Activated B cell treated with CpG ODN at 0.5 μM for 24 hours (primary cell): Measurements from ENCODE around the gene HDAC4. TPM values are rescaled to one million over a fixed set of nuclear protein-coding genes. Genes with fewer than 3 reads are reported as not detected.

Experiments
- ATAC-seq: fragments of 200-7000 bp; cut with Tn5 transposase; one replicate; pipeline ENCODE4 v1.10.0; 2021; ENCODE audit warnings: low read depth, mild to moderate bottlenecking, moderate library complexity
- CTCF ChIA-PET: fragments of 350-600 bp; sonication (Branson Sonifier 250); formaldehyde crosslinking; loops from one replicate; lab custom pipeline; 2021; ENCODE audit warnings: antibody characterized with exemption; lab: Charles Lee
- POLR2A ChIA-PET: fragments of 350-600 bp; sonication (Branson Sonifier 250); formaldehyde crosslinking; loops from one replicate; lab custom pipeline; 2021; ENCODE audit warnings: antibody characterized with exemption; lab: Charles Lee
- DNase-seq: peaks from one replicate; pipeline ENCODE4 v3.0.0; 2022
- H3K27ac Mint-ChIP-seq: one replicate; pipeline ENCODE4 v1.8.0; 2020; ENCODE audit warnings: mixed read lengths
- H3K27me3 Mint-ChIP-seq: one replicate; pipeline ENCODE4 v1.8.0; 2021; ENCODE audit warnings: mixed read lengths
- H3K36me3 Mint-ChIP-seq: one replicate; pipeline ENCODE4 v1.8.0; 2021; ENCODE audit warnings: low read depth, mixed read lengths
- H3K4me1 Mint-ChIP-seq: one replicate; pipeline ENCODE4 v1.8.0; 2021; ENCODE audit warnings: mixed read lengths
- H3K4me3 Mint-ChIP-seq: one replicate; pipeline ENCODE4 v1.8.0; 2020; ENCODE audit warnings: mild to moderate bottlenecking, mixed read lengths
- H3K9me3 Mint-ChIP-seq: one replicate; pipeline ENCODE4 v1.8.0; 2020; ENCODE audit warnings: mixed read lengths
- intact Hi-C: fragments of 100-400 bp; cut with micrococcal nuclease; formaldehyde crosslinking; loops from one replicate; pipeline ENCODE4 v1.15.1; 2024
- total RNA-seq: library from RNA; stranded (reverse); gene quantifications from 2 replicates; pipeline ENCODE4 v1.2.3, GENCODE V29; 2022
- TF ChIP-seq, protein P1 (sequence below): fragments of 200-600 bp; IDR thresholded peaks from one replicate; pipeline ENCODE4 v1.8.0; 2022; ENCODE audit warnings: antibody characterized with exemption, mild to moderate bottlenecking

HDAC4 gene
- total RNA-seq, 1 donor from 2014 or later: 31.9 TPM

DNA sequence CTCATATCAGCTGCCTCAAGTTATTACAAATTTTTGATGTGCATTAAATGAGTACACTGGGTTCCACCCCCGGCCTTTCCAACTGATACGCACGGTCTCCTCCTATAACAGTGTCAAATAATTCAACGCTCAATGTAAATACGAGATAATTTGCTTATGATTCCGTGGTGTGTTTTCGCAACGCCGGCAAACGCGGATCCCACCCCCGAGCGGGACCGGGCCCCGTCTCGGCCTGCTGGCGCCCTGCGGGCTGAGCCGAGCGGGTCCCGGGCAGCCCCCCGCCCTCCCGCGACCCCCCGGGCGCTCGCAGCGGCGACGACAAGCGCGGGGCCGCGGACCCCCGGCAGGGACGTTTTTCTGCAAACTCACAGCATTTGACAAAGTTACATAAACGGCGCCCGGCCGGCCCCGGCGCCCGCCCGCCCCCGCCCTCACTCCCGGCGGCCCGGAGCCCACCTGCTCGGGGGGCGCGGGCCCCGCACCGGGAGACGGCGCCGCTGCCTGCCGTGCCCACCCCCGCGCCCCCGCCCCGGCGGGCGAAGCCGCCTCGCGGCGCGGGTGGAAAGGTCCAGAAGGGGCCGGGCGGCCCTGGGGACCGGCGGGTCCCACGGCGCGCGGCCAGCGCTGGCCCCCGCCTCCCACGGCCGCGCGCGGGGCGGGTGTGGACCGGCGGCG lies 762 bp downstream of the HDAC4 start:
- ATAC-seq: no peak
- TF ChIP-seq, protein P1, sequence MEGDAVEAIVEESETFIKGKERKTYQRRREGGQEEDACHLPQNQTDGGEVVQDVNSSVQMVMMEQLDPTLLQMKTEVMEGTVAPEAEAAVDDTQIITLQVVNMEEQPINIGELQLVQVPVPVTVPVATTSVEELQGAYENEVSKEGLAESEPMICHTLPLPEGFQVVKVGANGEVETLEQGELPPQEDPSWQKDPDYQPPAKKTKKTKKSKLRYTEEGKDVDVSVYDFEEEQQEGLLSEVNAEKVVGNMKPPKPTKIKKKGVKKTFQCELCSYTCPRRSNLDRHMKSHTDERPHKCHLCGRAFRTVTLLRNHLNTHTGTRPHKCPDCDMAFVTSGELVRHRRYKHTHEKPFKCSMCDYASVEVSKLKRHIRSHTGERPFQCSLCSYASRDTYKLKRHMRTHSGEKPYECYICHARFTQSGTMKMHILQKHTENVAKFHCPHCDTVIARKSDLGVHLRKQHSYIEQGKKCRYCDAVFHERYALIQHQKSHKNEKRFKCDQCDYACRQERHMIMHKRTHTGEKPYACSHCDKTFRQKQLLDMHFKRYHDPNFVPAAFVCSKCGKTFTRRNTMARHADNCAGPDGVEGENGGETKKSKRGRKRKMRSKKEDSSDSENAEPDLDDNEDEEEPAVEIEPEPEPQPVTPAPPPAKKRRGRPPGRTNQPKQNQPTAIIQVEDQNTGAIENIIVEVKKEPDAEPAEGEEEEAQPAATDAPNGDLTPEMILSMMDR: no peak
- peak overlapping the region; percentile 63 for H3K27ac Mint-ChIP-seq
- peaks cover 31% of the 10 kb centered on the region for H3K4me1 Mint-ChIP-seq
- CTCF ChIA-PET: no interaction called here
- no peaks in the 10 kb centered on the region for H3K27me3 Mint-ChIP-seq
- intact Hi-C loops: loop anchor here (2.0 to 10.0 kb wide), 5 partner anchors 737 to 1915 kb away; partner anchors contain the start of genes ASB1, COPS9, DUSP28 and GPC1
- POLR2A ChIA-PET: no interaction called here
- H3K9me3 Mint-ChIP-seq: no peaks in the 10 kb centered on the region
- peak; percentile 26 for DNase-seq
- H3K4me3 Mint-ChIP-seq: peak overlapping the region; percentile 82
- no peaks in the 10 kb centered on the region for H3K36me3 Mint-ChIP-seq

- H3K27ac Mint-ChIP-seq: peak overlapping the region; percentile 63
- H3K36me3 Mint-ChIP-seq: no peaks in the 10 kb centered on the region
- H3K27me3 Mint-ChIP-seq: no peaks in the 10 kb centered on the region
- peaks cover 31% of the 10 kb centered on the region for H3K4me1 Mint-ChIP-seq
- ChIA-PET CTCF (interaction anchor here (3.3 kb wide), 1 partner anchor 132 kb away, joined by 25 read pairs; no protein-coding TSS in a partner anchor), POLR2A (no interaction called here)
- H3K4me3 Mint-ChIP-seq: peak overlapping the region; percentile 82
- TF ChIP-seq, protein P1: no peak
- intact Hi-C loops: no loop called here
- no peaks in the 10 kb centered on the region for H3K9me3 Mint-ChIP-seq
- ATAC-seq (no peak), DNase-seq (no peak)
Observed at GRCh38 chr2:239399433-239399920, 1.3 kb downstream of the HDAC4 start.

GRCh38 chr2:239398521-239398921 lies 2.3 kb downstream of the HDAC4 start:
- DNase-seq: no peak
- Mint-ChIP-seq H3K27ac (no peak overlapping the region), H3K4me1 (peaks cover 31% of the 10 kb centered on the region), H3K9me3 (no peaks in the 10 kb centered on the region), H3K4me3 (no peak overlapping the region), H3K36me3 (no peaks in the 10 kb centered on the region), H3K27me3 (no peaks in the 10 kb centered on the region)
- ChIA-PET CTCF (interaction anchor here (1.2 to 3.3 kb wide), 2 partner anchors 17 to 131 kb away, joined by 3 to 25 read pairs; no protein-coding TSS in a partner anchor), POLR2A (interaction anchor here (1.1 kb wide), 1 partner anchor 18 kb away, joined by 4 read pairs; no protein-coding TSS in a partner anchor)
- intact Hi-C loops: no loop called here
- TF ChIP-seq, protein P1: no peak
- no peak for ATAC-seq

- Mint-ChIP-seq H3K36me3 (no peaks in the 10 kb centered on the region), H3K4me1 (peaks cover 31% of the 10 kb centered on the region), H3K4me3 (no peak overlapping the region), H3K27ac (no peak overlapping the region), H3K9me3 (no peaks in the 10 kb centered on the region), H3K27me3 (no peaks in the 10 kb centered on the region)
- TF ChIP-seq, protein P1: no peak
- POLR2A ChIA-PET: interaction anchor here (1.1 to 1.2 kb wide), 2 partner anchors 17 to 142 kb away, joined by 4 to 5 read pairs; no protein-coding TSS in a partner anchor
- CTCF ChIA-PET: interaction anchor here (1.2 to 3.3 kb wide), 3 partner anchors 17 to 255 kb away, joined by 3 to 25 read pairs (median 9); no protein-coding TSS in a partner anchor
- intact Hi-C loops: loop anchor here (1.0 kb wide), 3 partner anchors 29 to 254 kb away; no protein-coding TSS in a partner anchor
- DNase-seq (no peak), ATAC-seq (no peak)
Observed at GRCh38 chr2:239397931-239398471, 2.8 kb downstream of the HDAC4 start.
